ENCODE data around the gene STX16.

GRCh38 chr20:58721951-58722778 is 71.1 kb downstream of the STX16 start:
- TF ChIP-seq POLR2AphosphoS5 (IDR thresholded peaks at IDR 0.05; ENCODE audit: low read depth, low read length) (no peak), CTCF (IDR thresholded peaks at IDR 0.05) (no peak), SIN3A (IDR thresholded peaks at IDR 0.05; ENCODE audit: borderline replicate concordance, insufficient read depth, low read depth, low read length) (no peak)
